Choroid plexus epithelial cell (primary cell): ENCODE measurements around the gene MGLL.

Experiments
- DNase-seq: peaks from one replicate; pipeline ENCODE4 v3.0.0-alpha.2; 2010; ENCODE audit warnings: low read depth
- H3K4me3 ChIP-seq: 2 replicates; pipeline ENCODE4 v1.5.1; 2011; ENCODE audit warnings: low read depth, mild to moderate bottlenecking, control low read depth, low read length, moderate library complexity
- TF ChIP-seq, protein P1 (sequence below): conservative IDR thresholded peaks from 2 replicates; pipeline ENCODE4 v1.5.1; 2011; ENCODE audit warnings: low read depth, mild to moderate bottlenecking, control low read depth, inconsistent platforms, low read length, moderate library complexity

The MGLL gene

DNA sequence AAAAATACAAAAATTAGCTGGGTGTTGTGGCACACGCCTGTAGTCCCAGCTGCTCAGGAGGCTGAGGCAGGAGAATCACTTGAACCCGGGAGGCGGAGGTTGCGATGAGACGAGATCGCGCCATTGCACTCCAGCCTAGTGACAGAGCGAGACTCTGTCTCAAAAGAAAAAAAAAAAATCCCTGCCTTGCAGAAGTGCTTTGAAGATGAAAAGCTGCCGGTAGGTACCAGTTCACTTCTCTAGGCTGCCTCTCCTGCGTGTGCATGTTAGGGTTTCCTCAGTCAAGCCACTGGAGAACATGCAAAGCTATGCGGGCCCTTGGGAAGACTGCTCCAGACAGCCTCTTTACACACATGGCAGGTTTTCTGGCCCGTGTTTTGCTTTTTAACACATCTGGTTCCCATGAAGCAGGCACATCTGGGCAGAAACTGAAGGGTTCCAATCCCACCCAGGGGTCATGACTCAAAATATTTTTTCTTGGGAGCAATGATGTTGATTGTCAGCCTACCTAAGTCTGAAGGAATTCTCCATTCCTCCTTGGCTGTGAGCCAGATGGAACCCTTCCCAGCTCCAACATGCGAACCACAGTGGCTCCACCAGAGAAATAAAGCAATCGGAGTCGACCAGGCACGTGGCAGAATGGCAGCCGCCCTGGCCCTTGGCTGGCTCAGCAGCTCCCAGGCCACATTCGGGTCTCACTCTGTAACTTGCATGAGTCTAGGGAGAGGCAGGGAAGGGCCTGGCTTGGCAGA lies 29.6 kb downstream of the MGLL start:
- no peak overlapping the region for H3K4me3 ChIP-seq
- TF ChIP-seq, protein P1, sequence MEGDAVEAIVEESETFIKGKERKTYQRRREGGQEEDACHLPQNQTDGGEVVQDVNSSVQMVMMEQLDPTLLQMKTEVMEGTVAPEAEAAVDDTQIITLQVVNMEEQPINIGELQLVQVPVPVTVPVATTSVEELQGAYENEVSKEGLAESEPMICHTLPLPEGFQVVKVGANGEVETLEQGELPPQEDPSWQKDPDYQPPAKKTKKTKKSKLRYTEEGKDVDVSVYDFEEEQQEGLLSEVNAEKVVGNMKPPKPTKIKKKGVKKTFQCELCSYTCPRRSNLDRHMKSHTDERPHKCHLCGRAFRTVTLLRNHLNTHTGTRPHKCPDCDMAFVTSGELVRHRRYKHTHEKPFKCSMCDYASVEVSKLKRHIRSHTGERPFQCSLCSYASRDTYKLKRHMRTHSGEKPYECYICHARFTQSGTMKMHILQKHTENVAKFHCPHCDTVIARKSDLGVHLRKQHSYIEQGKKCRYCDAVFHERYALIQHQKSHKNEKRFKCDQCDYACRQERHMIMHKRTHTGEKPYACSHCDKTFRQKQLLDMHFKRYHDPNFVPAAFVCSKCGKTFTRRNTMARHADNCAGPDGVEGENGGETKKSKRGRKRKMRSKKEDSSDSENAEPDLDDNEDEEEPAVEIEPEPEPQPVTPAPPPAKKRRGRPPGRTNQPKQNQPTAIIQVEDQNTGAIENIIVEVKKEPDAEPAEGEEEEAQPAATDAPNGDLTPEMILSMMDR, result no peak
- DNase-seq, result peak; percentile 97

DNA sequence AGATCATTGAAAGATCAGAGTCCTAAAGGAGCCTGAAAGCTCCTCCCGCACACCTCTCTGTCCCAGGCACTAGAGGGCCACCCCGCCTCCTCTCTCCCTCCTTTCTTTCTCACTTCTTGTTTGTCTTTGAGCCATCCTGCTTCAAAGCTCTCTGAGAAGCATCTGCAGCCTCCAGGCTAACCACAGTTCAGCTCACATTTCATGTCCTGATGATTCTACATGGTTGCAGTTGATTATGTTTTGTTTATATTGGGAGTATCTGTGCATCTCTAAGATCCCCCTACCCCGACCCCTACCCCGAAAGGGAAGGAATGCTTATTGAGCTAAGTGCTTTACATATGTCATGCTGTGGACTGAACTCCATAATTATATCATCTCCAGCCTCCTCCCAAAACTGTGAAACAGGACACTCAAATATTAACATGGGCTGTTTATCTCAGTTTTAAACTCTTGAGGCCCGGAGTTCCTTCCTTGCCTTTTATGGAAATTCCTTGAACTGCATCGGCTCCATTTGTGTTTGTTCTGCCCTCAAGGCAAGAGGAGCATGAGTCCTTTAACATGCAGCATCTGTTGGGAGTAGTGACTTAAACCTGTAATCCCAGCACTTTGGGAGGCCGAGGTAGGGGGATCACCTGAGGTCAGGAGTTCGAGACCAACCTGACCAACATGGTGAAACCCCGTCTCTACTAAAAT lies 30.9 kb downstream of the MGLL start:
- DNase-seq, result peak; percentile 91
- no peak overlapping the region for H3K4me3 ChIP-seq
- TF ChIP-seq, protein P1, result peak; percentile 62

DNA sequence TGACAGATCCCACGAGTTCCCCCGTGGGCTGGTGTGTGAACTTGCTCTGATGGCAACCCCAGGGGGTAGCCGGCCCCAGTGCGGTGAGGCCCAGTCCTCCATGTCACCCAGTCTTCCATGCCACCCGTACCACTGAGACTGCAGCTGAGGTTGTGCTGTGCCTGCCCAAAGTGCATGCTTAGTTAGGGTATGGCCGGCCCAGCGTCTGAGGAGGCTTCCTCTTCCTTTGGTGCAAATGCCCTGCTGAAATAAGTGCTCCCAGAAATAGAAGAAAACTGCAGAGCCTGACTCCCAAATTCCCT lies 31.5 kb downstream of the MGLL start:
- DNase-seq, result no peak
- TF ChIP-seq, protein P1, result no peak
- H3K4me3 ChIP-seq, result no peak overlapping the region

DNA sequence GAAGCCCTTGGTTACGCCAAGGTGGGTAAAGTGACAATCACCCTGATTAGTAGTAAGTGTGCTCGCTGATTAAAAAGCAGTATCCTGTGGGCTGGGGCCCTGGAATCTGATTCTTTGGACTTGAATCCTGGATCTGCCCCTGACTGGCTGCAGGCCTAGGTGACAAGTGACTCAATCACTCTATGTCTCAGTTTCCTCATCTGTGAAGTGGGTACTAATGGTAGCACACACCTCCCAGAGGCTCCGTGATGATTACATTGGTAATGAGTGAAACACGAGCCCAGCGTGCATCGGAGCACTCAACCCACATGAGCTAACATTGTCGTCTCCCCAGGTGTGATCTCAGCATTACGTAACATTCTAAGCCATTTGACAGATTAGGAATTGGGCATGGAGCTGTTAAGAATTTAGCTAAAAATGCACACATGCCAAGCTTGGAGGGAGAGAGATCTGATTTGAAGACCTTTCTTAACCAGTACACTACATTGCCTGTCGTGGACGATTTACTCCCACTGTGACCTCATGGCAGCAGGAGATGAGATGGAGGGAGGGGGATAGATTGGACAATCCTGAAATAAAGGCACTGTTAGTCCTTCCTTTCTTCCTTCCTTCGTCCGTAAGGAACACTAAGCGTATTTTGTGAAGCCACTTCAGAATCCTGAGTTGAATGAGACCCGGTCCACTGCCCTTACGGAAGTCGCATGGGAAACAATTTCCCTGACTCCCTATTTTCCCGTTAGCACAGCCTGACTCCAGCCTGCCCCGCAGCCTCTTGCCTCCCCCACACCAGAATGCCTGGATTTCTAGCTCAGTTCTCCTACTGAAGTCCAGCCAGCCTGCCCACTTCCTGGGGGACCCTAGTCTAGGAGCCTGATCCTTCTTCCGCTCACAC lies 32.1 kb downstream of the MGLL start:
- TF ChIP-seq, protein P1, result no peak
- H3K4me3 ChIP-seq, result no peak overlapping the region
- no peak for DNase-seq

DNA sequence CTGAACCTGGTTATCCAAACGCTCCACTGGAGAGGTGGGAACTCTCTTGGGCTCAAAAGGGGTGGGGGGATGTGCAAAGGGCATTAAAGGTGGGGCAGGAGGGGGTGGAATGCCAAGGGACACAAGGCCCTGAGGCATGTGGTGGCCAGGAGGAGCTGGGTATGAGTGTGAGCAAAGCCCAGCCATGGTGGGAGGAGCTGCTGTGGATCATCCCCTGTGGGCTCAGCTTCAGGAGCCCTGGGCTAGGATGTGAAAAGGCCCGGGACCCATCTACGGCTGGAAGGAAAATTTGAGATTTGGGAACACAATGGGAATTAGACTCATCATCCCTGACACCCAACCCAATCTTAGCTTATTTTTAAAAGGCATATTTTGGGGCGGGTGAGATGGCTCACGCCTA lies 33.3 kb downstream of the MGLL start:
- DNase-seq, result no peak
- H3K4me3 ChIP-seq, result no peak overlapping the region
- TF ChIP-seq, protein P1, result no peak

DNA sequence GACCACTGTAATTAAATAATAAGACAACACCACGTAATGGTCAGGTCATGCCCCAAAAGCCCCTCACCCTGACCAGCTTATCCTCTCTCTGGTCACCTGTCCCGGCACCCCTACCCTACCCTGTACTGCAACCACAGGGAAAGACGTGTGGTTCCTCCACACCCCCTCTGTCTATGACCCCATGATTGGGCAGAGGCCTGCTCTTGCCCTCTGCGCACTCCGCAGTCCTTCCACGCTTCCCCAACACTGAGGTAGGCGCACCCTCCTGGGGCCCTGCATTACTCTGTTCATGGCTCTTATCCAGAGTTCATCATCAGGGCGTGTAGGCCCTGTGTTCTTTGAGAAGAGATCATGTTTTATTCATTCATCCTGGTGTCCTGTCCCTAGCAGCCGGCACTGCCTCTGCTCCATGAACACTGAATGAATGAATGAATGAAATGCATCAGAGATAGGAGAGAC lies 33.8 kb downstream of the MGLL start:
- TF ChIP-seq, protein P1, result no peak
- no peak overlapping the region for H3K4me3 ChIP-seq
- DNase-seq, result no peak
